IPS-18c (cell line): ENCODE data around the gene MALL.
"Not testable (repeated sequence)": the region's sequence is repeated elsewhere in the genome, so short reads cannot be mapped to it uniquely, and the experiment has no call there.

ENCODE experiments used
- H3K4me3 ChIP-seq: 2 replicates; pipeline ENCODE4 v1.7.0; 2013; ENCODE audit warnings: low read depth, mild to moderate bottlenecking, low read length, moderate library complexity; ENCODE audit not compliant: insufficient read depth
- H3K9me3 ChIP-seq: one replicate; pipeline ENCODE4 v1.6.1; 2013; ENCODE audit warnings: mild to moderate bottlenecking, low read length, moderate library complexity; ENCODE audit not compliant: control insufficient read depth, insufficient read depth

MALL gene

GRCh38 chr2:110103061-110103961 is 12.3 kb downstream of the MALL start:
- Histone ChIP-seq H3K4me3 (no peak overlapping the region), H3K9me3 (no peaks in the 10 kb centered on the region)

GRCh38 chr2:110101901-110102803 is 13.5 kb downstream of the MALL start:
- Histone ChIP-seq H3K4me3 (no peak overlapping the region), H3K9me3 (no peaks in the 10 kb centered on the region)

DNA sequence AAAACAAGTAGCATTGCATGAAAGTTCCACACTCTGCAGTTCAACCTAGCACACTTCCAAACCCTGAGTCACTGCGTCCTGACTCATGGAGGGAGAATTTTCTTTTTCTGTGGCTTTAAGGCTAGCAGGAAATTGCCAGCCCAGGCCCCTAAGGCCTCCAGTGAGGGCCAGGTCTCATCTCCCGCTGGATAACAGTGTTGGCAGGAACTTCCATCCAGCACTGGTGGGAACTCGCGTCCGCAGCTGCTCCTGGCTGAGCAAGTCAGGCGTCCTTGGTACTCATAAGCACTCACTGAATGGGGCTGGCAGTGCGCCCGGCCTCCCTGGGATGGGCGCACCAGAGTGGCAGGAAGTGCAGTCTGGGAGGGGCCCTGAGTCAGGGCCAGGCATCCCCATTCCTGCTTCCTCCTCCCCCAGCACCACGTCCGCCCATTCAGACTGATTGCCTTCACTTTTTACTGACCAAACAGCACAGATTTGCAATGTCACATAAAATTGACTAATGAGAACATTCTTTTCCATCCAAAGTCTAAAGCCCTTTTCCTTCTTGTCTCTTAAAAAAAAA is 14.3 kb downstream of the MALL start:
- no peak overlapping the region for H3K4me3 ChIP-seq
- no peaks in the 10 kb centered on the region for H3K9me3 ChIP-seq

GRCh38 chr2:110100880-110101279 is 14.7 kb downstream of the MALL start:
- not testable (repeated sequence) for H3K4me3 ChIP-seq, H3K9me3 ChIP-seq

DNA sequence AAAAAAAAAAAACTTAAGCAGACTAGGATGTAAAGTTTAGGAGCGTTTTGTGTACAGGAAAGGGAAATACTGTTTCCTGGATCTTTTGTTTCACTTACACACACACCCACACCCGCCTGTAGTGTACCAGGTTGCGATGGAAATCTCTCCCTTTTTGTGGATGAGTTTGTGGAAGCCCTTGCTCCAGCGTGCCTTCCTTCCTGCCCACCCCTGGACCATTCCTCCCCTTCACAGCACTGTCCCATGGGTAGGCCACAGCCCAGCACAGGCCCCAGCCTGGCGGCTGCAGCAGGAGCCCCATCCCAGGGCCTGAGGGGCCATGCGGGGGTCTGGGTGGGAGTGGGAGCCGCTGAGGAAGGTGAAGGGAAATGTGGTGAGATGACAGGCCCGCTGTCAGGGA is 15.1 kb downstream of the MALL start:
- H3K9me3 ChIP-seq = no peaks in the 10 kb centered on the region
- no peak overlapping the region for H3K4me3 ChIP-seq

DNA sequence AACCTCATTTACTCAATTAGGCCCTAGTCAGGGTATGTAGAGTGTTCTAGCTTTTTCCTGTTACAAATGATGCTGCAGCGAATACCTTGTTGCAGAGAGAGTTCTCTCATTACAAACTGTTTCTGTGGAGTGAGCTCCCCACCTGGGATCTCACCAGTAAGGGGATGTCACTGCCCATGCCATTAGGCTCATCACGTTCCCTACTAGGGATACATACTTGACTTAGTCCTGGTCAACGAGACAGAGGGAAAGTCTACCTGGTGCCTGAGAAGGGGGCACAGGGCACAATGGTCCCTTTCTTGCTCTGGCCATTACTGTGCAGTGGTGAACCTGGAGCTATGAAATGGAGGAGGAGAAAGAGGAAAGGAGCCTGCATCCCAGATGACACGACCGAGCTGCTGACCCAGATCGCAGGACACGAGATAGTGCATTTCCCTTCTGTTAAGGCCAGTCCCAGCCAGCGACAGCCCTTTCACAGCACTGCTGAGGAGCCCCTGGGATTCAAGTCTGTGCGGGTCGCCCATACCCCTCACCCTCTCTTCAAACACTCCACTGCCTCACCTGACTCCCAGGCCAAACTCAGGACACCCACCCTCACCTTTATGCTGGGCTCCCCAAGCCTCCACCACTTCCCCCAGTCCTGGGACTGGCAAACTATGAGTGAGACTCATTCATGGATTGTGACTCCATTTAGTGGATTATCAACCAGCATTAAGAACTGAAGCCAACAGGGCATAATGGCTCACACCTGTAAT is 16.0 kb downstream of the MALL start:
- Histone ChIP-seq H3K9me3 (no peaks in the 10 kb centered on the region), H3K4me3 (no peak overlapping the region)

- H3K9me3 ChIP-seq = no peaks in the 10 kb centered on the region
- H3K4me3 ChIP-seq = no peak overlapping the region
Observed at GRCh38 chr2:110099038-110099425, 16.6 kb downstream of the MALL start.

DNA sequence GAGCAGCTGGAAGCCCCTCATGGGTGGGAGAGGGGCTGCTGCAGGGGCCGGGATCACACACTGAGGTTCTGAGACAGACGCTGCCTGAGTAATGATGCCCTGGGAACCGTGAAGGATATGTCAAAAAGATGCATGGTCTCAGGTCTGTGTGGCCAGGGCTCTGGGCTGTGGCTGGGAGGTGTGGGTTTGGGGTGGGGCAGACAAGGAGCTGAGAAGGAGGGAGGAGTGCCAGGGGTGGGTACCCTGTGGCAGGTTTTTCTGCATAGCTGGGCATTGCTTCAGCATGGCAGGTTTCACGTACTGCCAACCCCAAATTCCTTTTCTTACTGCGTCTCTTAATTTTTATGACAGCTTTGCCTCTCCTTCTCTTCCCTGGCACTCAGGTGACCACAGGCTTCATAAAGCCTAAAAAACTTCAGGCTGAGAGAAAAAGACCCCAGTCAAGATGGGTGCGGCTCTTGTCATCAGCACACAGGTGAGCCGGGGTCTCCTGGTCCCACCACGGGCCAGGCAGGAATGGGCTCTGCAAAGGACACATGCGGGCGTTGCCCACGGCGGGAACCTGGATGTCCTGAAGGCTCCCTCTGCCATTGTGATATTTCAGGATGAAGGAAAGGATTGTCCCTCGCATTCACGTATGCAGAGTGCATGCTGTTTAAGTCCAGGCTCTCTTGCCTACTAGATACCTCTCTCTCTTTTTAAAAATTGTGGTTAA is 18.0 kb downstream of the MALL start:
- Histone ChIP-seq H3K4me3 (no peak overlapping the region), H3K9me3 (no peaks in the 10 kb centered on the region)

DNA sequence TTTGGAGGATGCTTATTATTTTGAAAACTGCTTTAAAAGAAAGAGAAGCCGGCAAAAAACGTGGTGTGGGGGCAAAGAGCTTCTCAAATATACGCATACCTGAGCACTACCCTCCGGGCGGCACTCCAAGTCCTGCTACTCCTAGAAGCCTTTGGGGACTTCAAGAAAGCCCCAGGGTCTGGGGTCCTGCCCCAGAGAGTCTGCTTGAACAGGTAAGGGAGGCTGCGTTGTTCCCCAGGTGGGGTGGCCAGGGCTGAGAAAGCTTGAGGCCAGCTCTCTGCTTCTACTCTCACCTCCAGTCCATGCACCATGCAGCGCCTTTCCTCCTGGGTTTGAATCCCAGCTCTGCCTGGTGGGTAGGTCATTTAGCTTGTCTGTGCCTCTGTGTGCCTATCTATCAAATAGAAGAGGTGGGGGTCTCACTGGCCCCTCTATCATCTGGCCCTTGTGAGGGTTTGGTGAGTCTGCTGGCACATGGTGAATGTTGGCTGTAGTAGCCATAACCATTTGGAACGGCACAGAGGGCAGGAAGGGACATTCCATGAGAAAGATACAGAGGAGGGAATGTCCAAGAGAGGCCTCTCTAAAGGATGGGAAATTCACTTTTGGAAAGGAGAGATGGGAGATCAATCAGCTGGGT is 19.5 kb downstream of the MALL start:
- no peaks in the 10 kb centered on the region for H3K9me3 ChIP-seq
- no peak overlapping the region for H3K4me3 ChIP-seq

GRCh38 chr2:110094884-110095534 is 20.6 kb downstream of the MALL start:
- not testable (repeated sequence) for H3K4me3 ChIP-seq, H3K9me3 ChIP-seq

DNA sequence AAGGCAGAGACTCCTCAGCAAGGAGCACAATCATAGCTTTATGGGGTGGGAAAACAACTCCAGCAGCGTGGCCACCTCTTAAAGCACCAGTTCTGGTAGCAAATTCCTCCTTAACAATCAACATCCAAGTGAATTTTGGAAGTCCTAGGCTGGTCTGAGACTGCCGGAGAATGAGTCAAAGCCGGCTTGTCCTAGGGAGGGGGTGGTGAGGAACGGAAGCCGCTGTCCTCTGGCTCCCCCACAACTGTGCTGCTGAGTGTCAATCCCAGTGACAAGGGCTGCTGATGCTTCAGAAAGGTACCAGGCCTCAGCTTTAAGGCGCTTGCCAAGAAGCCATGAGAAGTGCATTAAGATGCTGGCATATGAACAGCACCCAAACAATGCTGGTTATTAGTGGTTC is 21.7 kb downstream of the MALL start:
- H3K9me3 ChIP-seq, H3K4me3 ChIP-seq: not testable (repeated sequence)

- not testable (repeated sequence) for H3K4me3 ChIP-seq, H3K9me3 ChIP-seq
Observed at GRCh38 chr2:110090164-110090563, 25.5 kb downstream of the MALL start.

- H3K9me3 ChIP-seq, H3K4me3 ChIP-seq: not testable (repeated sequence)
Observed at GRCh38 chr2:110083757-110084156, 31.9 kb downstream of the MALL start.

DNA sequence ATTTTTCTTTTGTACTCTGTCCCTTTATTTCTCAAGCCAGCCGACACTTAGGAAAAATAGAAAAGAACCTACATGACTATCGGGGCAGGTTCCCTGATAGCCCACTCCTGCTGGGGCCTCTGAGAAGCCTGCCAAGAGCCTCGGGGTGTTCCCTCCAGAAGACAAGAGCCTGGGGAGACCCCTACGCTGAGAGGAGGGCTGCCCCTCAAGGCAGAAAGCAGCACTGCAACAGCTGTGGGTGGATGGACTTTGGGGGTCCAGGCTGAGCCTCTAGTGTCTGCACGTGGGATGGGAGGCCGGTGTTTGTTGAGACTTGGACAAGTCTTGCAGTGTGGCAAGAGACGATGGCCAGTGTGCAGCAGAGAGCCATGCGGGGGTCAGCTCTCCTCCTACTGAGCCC is 32.5 kb downstream of the MALL start:
- H3K9me3 ChIP-seq, H3K4me3 ChIP-seq: not testable (repeated sequence)

- not testable (repeated sequence) for H3K9me3 ChIP-seq, H3K4me3 ChIP-seq
Observed at GRCh38 chr2:110078104-110078503, 37.5 kb downstream of the MALL start.

- not testable (repeated sequence) for H3K9me3 ChIP-seq, H3K4me3 ChIP-seq
Observed at GRCh38 chr2:110075896-110076295, 39.7 kb downstream of the MALL start.
